Colonic mucosa (tissue), 4 donors: Measurements from ENCODE around the gene PSMD3. TPM values are rescaled to one million over a fixed set of nuclear protein-coding genes. Genes with fewer than 3 reads are reported as not detected.
A peak's percentile ranks its signal among the peaks of the same experiment; 100 is the strongest.
"Not testable (repeated sequence)": the region's sequence is repeated elsewhere in the genome, so short reads cannot be mapped to it uniquely, and the experiment has no call there.

Experiments
- DNase-seq: peaks from one replicate; pipeline ENCODE4 v3.0.0-alpha.2; 2020
- H3K27ac ChIP-seq: fragments of 200-600 bp; one replicate; pipeline ENCODE4 v1.8.0; 2021
- H3K27me3 ChIP-seq: fragments of 200-600 bp; one replicate; pipeline ENCODE4 v1.8.0; 2021
- H3K36me3 ChIP-seq: fragments of 200-600 bp; one replicate; pipeline ENCODE4 v1.8.0; 2021
- H3K4me1 ChIP-seq: fragments of 200-600 bp; one replicate; pipeline ENCODE4 v1.8.0; 2021; ENCODE audit warnings: mild to moderate bottlenecking
- H3K4me3 ChIP-seq: fragments of 200-600 bp; one replicate; pipeline ENCODE4 v1.8.0; 2021
- H3K9ac ChIP-seq, 2 donors: one replicate each; pipeline ENCODE4 v1.7.0; 2013; ENCODE audit warnings: control low read depth in 2 of 2, low read depth in 2 of 2, low read length in 2 of 2
- H3K9me3 ChIP-seq: fragments of 200-600 bp; one replicate; pipeline ENCODE4 v1.8.0; 2021
- CTCF ChIP-seq: fragments of 200-600 bp; IDR thresholded peaks from one replicate; pipeline ENCODE4 v1.8.0; 2022; ENCODE audit warnings: antibody characterized with exemption, mild to moderate bottlenecking
- intact Hi-C: fragments of 100-400 bp; cut with DNase I; formaldehyde crosslinking; loops from one replicate; pipeline ENCODE4 v1.14.1; 2022
- total RNA-seq, 2 donors: library from RNA; stranded (reverse); fragmentation: NEBNext Ultra II Directional in 1 of 2; extraction: Animal tissue kit (Norgen Biotek cat#: 25700) in 1 of 2; gene quantifications; one replicate each; pipeline ENCODE4 v1.2.1, GENCODE V29; 2021
- donor health status: healthy.
- donor health status: DM: no; HTN: no; CAD: no.
- donor health status: DM: no; HTN: no; CAD: no.

PSMD3 gene
- total RNA-seq, 2 donors from 2014 or later = 106 to 152 TPM

GRCh38 chr17:40004712-40005111 is 24.1 kb downstream of the PSMD3 start:
- Histone ChIP-seq H3K36me3 (no peaks in the 10 kb centered on the region), H3K27ac (no peak overlapping the region), H3K4me3 (no peak overlapping the region), H3K9me3 (no peaks in the 10 kb centered on the region), H3K9ac (no peak overlapping the region), H3K27me3 (no peaks in the 10 kb centered on the region), H3K4me1 (no peaks in the 10 kb centered on the region)
- no peak for TF ChIP-seq CTCF
- no peak for DNase-seq
- intact Hi-C loops = no loop called here

GRCh38 chr17:40005520-40005919 is 24.9 kb downstream of the PSMD3 start:
- H3K27me3 ChIP-seq = no peaks in the 10 kb centered on the region
- no peak overlapping the region for H3K4me3 ChIP-seq
- TF ChIP-seq CTCF = no peak
- no peaks in the 10 kb centered on the region for H3K4me1 ChIP-seq
- H3K36me3 ChIP-seq = no peaks in the 10 kb centered on the region
- H3K27ac ChIP-seq = no peak overlapping the region
- H3K9me3 ChIP-seq = no peaks in the 10 kb centered on the region
- no peak for DNase-seq
- intact Hi-C loops = no loop called here
- no peak overlapping the region for H3K9ac ChIP-seq

- not testable (repeated sequence) for H3K9ac ChIP-seq, H3K36me3 ChIP-seq, DNase-seq, H3K9me3 ChIP-seq, H3K4me3 ChIP-seq, H3K27me3 ChIP-seq, H3K27ac ChIP-seq
- peaks cover 17% of the 10 kb centered on the region for H3K4me1 ChIP-seq
- intact Hi-C loops = loop anchor here (5.0 to 10.0 kb wide), 3 partner anchors 76 to 284 kb away; no protein-coding TSS in a partner anchor
Observed at GRCh38 chr17:40010946-40011500, 30.4 kb downstream of the PSMD3 start.

GRCh38 chr17:40012017-40012647 is 31.5 kb downstream of the PSMD3 start:
- H3K36me3 ChIP-seq, H3K27me3 ChIP-seq, H3K9me3 ChIP-seq, H3K4me3 ChIP-seq, DNase-seq, H3K9ac ChIP-seq, H3K27ac ChIP-seq: not testable (repeated sequence)
- intact Hi-C loops = loop anchor here (5.0 to 10.0 kb wide), 3 partner anchors 75 to 283 kb away; no protein-coding TSS in a partner anchor
- peaks cover 17% of the 10 kb centered on the region for H3K4me1 ChIP-seq

GRCh38 chr17:40014375-40014980 is 33.9 kb downstream of the PSMD3 start:
- Histone ChIP-seq H3K27me3 (no peaks in the 10 kb centered on the region), H3K4me3 (no peak overlapping the region), H3K9ac (peak overlapping the region in 1 of 2 donors; percentile 63), H3K36me3 (no peaks in the 10 kb centered on the region), H3K9me3 (no peaks in the 10 kb centered on the region), H3K4me1 (peaks cover 17% of the 10 kb centered on the region), H3K27ac (peak overlapping the region; percentile 60)
- DNase-seq = no peak
- TF ChIP-seq CTCF = no peak
- intact Hi-C loops = loop anchor here (5.0 to 10.0 kb wide), 3 partner anchors 73 to 280 kb away; no protein-coding TSS in a partner anchor

GRCh38 chr17:40015005-40015997 is 34.7 kb downstream of the PSMD3 start, which contains the start of gene CSF3:
Gene CSF3, plus strand, starts transcription at chr17:40015440. Its CDS starts 35 bp downstream, at chr17:40015475.
- Histone ChIP-seq H3K9ac (peak within 1 kb of the TSS; percentile 43 to 63), H3K4me1 (peaks cover 17% of the 10 kb centered on the region), H3K27ac (peak within 1 kb of the TSS; percentile 60), H3K27me3 (no peaks in the 10 kb centered on the region), H3K4me3 (no peak within 1 kb of the TSS), H3K36me3 (no peaks in the 10 kb centered on the region), H3K9me3 (no peaks in the 10 kb centered on the region)
- intact Hi-C loops = loop anchor here (10.0 kb wide), 2 partner anchors 150 to 280 kb away; no protein-coding TSS in a partner anchor
- no peak for TF ChIP-seq CTCF
- peak; percentile 75 for DNase-seq
